Spleen (tissue), 11 donors: ENCODE data around the gene ZNF618. TPM values are rescaled to one million over a fixed set of nuclear protein-coding genes. Genes with fewer than 3 reads are reported as not detected.

Experiments
- DNase-seq: peaks from one replicate; pipeline ENCODE4 v3.0.0-alpha.2; 2020
- H3K27ac ChIP-seq, 8 donors: fragments of 200-600 bp; sonication (generic) in 7 of 8; 1 replicate in 4 of 8; 2 replicates in 4 of 8; pipeline versions ENCODE4 v1.5.0 to v1.8.0; 2016 to 2021; ENCODE audit warnings: inconsistent platforms in 4 of 8, mild to moderate bottlenecking in 4 of 8, moderate library complexity in 1 of 8
- H3K27me3 ChIP-seq, 7 donors: fragments of 200-600 bp; sonication (generic) in 6 of 7; replicated peaks in 1 of 7; 1 replicate in 4 of 7; 2 replicates in 3 of 7; pipeline versions ENCODE4 v1.5.0 to v1.8.0; 2016 to 2021; ENCODE audit warnings: inconsistent platforms in 3 of 7, mild to moderate bottlenecking in 1 of 7
- H3K36me3 ChIP-seq, 6 donors: fragments of 200-600 bp; sonication (generic) in 5 of 6; 1 replicate in 4 of 6; 2 replicates in 2 of 6; pipeline versions ENCODE4 v1.5.0 to v1.8.0; 2016 to 2021; ENCODE audit warnings: inconsistent platforms in 2 of 6
- H3K4me1 ChIP-seq, 6 donors: fragments of 200-600 bp; sonication (generic) in 5 of 6; 1 replicate in 3 of 6; 2 replicates in 3 of 6; pipeline versions ENCODE4 v1.5.0 to v1.8.0; 2016 to 2021; ENCODE audit warnings: inconsistent platforms in 3 of 6
- H3K4me3 ChIP-seq, 8 donors: fragments of 200-600 bp; sonication (generic) in 7 of 8; 1 replicate in 4 of 8; 2 replicates in 4 of 8; pipeline versions ENCODE4 v1.5.0 to v1.8.0; 2016 to 2021; ENCODE audit warnings: inconsistent platforms in 4 of 8, mild to moderate bottlenecking in 4 of 8, moderate library complexity in 2 of 8
- H3K9me3 ChIP-seq, 8 donors: fragments of 200-600 bp; sonication (generic) in 7 of 8; 1 replicate in 4 of 8; 2 replicates in 4 of 8; pipeline versions ENCODE4 v1.5.0 to v1.8.0; 2016 to 2021; ENCODE audit warnings: inconsistent platforms in 4 of 8
- POLR2A ChIP-seq, 3 donors: fragments of 450-650 bp; IDR thresholded peaks; one replicate each; pipeline ENCODE4 v1.5.1; 2017; ENCODE audit warnings: antibody characterized with exemption in 3 of 3, mild to moderate bottlenecking in 1 of 3
- POLR2AphosphoS5 ChIP-seq, 3 donors: sonication (generic); formaldehyde crosslinking; IDR thresholded peaks; one replicate each; pipeline ENCODE4 v1.5.1; 2017; ENCODE audit warnings: antibody characterized with exemption in 3 of 3
- WGBS, 5 donors: extraction: QIAGEN DNeasy Blood & Tissue Kit in 3 of 5; methylation state at CpG; one replicate each; pipeline versions ENCODE4 v1.1.5 to v1.1.7; 2013 to 2018; 5-methylcytosine and 5-hydroxymethylcytosine counted together
- intact Hi-C: fragments of 100-400 bp; cut with DNase I; formaldehyde crosslinking; loops from one replicate; pipeline ENCODE4 v1.15.0; 2023; ENCODE audit warnings: low total_unique reads
- polyA plus RNA-seq, 3 donors: library from polyadenylated mRNA; stranded (reverse); fragments of 200-250 nt; gene quantifications; one replicate each; pipeline ENCODE4 v1.2.1, GENCODE V29; 2013
- total RNA-seq, 7 donors: library from RNA; depleted of rRNA in 3 of 7; stranded (reverse); fragments of >200 nt in 3 of 7; fragmentation: NEBNext Ultra II Directional in 4 of 7; extraction: Animal tissue kit (Norgen Biotek cat#: 25700) in 4 of 7; gene quantifications; one replicate each; pipeline versions ENCODE4 v1.1.0 to v1.2.1, GENCODE V29; 2016 to 2021
- TF ChIP-seq, protein P1 (sequence below), 11 experiments: fragments of 200-600 bp in 7 of 11; fragments of 450-650 bp in 4 of 11; sonication (generic) in 4 of 11; IDR thresholded peaks in 8 of 11; conservative IDR thresholded peaks in 3 of 11; 1 replicate in 7 of 11; 2 replicates in 4 of 11; pipeline versions ENCODE4 v1.4.0 to v1.8.0; 2016 to 2021; ENCODE audit warnings: antibody characterized with exemption in 11 of 11, inconsistent platforms in 4 of 11, mild to moderate bottlenecking in 1 of 11
- donor health status: healthy with polysubstance abuse.
- donor health status: DM: no; HTN: no; CAD: no; lungs with moderate emphysema.
- donor health status: DM: no; HTN: no; CAD: no.
- donor health status: Bipolar disorder and iron deficiency.
- donor health status: healthy.
- donor health status: DM: no; HTN: no; CAD: no.
- donor health status: DM: yes; HTN: yes; CAD: no.

The ZNF618 gene
- total and polyA plus RNA-seq, 10 donors, result 0.58 to 14.8 (median 8.4) TPM

DNA sequence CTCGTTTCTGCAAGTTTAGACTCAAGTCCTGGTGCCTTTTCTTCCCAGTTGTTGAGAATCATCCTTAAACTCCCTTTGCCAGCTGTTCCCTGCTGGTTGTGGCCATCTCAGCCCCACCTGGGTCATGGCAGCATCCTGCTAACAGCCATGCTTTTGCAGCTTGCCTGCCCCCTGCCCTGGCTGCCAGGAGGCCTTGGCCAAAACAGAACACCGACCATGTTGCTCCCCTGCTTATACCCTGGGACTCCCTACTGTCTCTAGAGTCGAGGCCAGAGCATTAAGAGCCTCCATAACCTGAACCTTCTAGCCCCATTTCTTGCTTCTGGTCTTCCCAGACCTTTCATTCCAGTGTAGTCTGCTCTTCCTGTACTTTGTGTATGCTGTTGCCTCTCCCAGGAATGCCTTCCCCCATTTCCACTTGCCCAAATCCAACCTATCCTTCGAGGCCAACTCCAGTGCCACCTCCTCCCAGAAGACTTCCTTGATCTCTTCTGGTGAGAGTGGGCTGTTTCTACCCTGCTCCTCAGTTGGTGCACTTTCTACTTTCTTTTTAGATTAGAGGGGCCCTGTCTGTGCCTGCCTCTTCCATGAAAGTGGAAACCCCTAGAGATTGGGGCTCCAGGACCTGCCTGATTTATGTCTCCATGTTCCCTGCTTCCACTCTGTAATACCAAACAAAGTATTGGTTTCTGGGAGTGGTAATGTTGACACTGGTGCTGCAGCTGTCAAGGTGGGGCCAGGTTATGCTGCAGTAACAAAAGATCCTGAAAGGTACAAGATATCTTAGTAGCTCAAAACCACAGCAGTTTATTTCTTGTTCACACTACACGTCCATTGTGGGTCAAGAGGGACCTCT, 113.8 kb downstream of the ZNF618 start:
- no peak overlapping the region for H3K27ac ChIP-seq
- 68 to 93% (median 81%) methylated on average over 5 of the region's 5 CpGs for WGBS, 5 donors
- H3K36me3 ChIP-seq, result peaks cover 0 to 24% (median 0%) of the 10 kb centered on the region in 6 donors
- no peak for DNase-seq
- intact Hi-C loops, result loop anchor here (10.0 kb wide), 1 partner anchor 105 kb away; no protein-coding TSS in a partner anchor
- H3K4me3 ChIP-seq, result no peak overlapping the region
- TF ChIP-seq POLR2A (IDR thresholded peaks at IDR 0.05) (no peak), POLR2AphosphoS5 (IDR thresholded peaks at IDR 0.05) (no peak)
- TF ChIP-seq, protein P1, sequence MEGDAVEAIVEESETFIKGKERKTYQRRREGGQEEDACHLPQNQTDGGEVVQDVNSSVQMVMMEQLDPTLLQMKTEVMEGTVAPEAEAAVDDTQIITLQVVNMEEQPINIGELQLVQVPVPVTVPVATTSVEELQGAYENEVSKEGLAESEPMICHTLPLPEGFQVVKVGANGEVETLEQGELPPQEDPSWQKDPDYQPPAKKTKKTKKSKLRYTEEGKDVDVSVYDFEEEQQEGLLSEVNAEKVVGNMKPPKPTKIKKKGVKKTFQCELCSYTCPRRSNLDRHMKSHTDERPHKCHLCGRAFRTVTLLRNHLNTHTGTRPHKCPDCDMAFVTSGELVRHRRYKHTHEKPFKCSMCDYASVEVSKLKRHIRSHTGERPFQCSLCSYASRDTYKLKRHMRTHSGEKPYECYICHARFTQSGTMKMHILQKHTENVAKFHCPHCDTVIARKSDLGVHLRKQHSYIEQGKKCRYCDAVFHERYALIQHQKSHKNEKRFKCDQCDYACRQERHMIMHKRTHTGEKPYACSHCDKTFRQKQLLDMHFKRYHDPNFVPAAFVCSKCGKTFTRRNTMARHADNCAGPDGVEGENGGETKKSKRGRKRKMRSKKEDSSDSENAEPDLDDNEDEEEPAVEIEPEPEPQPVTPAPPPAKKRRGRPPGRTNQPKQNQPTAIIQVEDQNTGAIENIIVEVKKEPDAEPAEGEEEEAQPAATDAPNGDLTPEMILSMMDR (IDR thresholded peaks at IDR 0.05 in 8 of 11, conservative IDR thresholded peaks at IDR 0.05 in 3 of 11), result no peak
- no peaks in the 10 kb centered on the region for H3K9me3 ChIP-seq
- H3K27me3 ChIP-seq, result no peaks in the 10 kb centered on the region
- H3K4me1 ChIP-seq, result peaks cover 28 to 47% (median 42%) of the 10 kb centered on the region in 6 donors

DNA sequence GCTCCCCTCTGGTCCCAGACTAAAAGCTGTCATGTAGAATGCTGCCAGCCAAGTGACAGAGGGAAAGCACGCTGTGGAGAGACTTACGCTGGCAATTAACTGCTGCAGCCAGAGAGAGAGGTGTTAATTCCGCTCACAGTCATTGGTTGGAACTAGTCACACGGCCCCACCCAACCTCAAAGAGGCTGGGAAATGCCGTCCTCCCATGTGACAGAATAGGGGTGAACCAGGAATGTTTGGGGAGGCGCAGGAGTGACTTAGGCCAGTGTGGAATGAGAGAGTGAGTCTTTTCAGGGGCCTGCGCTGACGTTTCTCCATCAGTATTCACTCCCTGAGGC, 114.4 kb downstream of the ZNF618 start:
- TF ChIP-seq, protein P1 (IDR thresholded peaks at IDR 0.05 in 8 of 11, conservative IDR thresholded peaks at IDR 0.05 in 3 of 11), result no peak
- no peak for TF ChIP-seq POLR2AphosphoS5 (IDR thresholded peaks at IDR 0.05)
- TF ChIP-seq POLR2A (IDR thresholded peaks at IDR 0.05), result no peak
- 74 to 85% (median 81%) methylated on average over 8 of the region's 8 CpGs for WGBS, 5 donors
- no peak for DNase-seq

DNA sequence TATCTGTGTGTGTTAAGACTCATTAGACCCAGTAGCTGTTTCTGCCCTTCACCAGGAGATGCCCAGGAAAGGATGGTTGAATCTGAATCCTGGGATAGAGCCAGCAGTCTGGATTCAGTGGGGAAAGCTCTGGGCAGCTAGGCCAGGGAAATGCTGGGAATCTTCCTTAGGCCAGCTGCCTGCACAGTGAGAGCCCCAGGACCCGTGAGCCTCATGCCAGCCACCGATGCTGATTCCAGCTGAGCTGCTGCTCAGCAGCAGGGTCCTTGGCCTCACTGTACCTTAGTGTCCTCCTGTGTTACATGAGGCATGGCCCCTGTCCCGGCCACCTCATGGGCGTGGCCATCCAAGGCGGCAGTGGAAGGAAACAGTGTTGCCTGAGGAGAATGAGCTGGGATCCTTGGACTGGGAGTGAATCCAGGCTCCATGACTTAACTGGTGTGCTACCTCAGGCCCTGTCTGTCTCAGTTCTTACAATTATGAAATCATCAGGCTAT, 114.9 kb downstream of the ZNF618 start:
- intact Hi-C loops, result loop anchor here (10.0 kb wide), 1 partner anchor 106 kb away; no protein-coding TSS in a partner anchor
- H3K27ac ChIP-seq, result no peak overlapping the region
- peak; percentile 42 for DNase-seq
- WGBS, 5 donors, result 72 to 84% (median 79%) methylated on average over 5 of the region's 5 CpGs
- no peak overlapping the region for H3K4me3 ChIP-seq
- no peaks in the 10 kb centered on the region for H3K27me3 ChIP-seq
- H3K36me3 ChIP-seq, result peaks cover 0 to 24% (median 0%) of the 10 kb centered on the region in 6 donors
- peaks cover 31 to 55% (median 44%) of the 10 kb centered on the region in 6 donors for H3K4me1 ChIP-seq
- no peak for TF ChIP-seq POLR2AphosphoS5 (IDR thresholded peaks at IDR 0.05)
- TF ChIP-seq POLR2A (IDR thresholded peaks at IDR 0.05), result no peak
- TF ChIP-seq, protein P1 (IDR thresholded peaks at IDR 0.05 in 8 of 11, conservative IDR thresholded peaks at IDR 0.05 in 3 of 11), result no peak
- H3K9me3 ChIP-seq, result no peaks in the 10 kb centered on the region

More for the DNA sequence above, 114.4 kb downstream of the ZNF618 start:
- H3K27ac ChIP-seq, result no peak overlapping the region
- H3K9me3 ChIP-seq, result no peaks in the 10 kb centered on the region
- intact Hi-C loops, result loop anchor here (10.0 kb wide), 1 partner anchor 106 kb away; no protein-coding TSS in a partner anchor
- H3K36me3 ChIP-seq, result peaks cover 0 to 24% (median 0%) of the 10 kb centered on the region in 6 donors
- H3K4me1 ChIP-seq, result peaks cover 31 to 50% (median 44%) of the 10 kb centered on the region in 6 donors
- no peak overlapping the region for H3K4me3 ChIP-seq
- H3K27me3 ChIP-seq, result no peaks in the 10 kb centered on the region

DNA sequence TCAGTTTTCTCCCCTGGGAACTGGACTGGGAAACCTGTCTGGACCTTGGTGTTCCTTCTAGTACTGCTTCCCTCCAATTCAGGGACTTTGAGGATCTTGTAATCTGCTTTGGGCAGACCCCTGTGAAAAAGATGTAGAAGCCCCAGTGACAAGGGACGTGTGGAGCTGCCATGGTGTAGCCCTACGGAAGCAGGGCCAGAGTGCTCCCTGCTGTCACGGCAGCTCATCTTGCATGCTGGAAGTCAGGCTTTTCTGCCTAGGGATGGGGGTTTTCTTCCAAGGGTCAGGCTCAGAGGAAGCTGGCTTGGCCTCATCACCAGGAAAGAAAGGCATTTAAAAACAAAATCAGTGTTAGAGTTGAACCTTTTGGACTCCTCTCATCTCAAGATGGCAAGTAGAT, 115.6 kb downstream of the ZNF618 start:
- peak; percentile 52 for DNase-seq

More for the DNA sequence above, 115.6 kb downstream of the ZNF618 start:
- Histone ChIP-seq H3K27ac (peak overlapping the region in 1 of 8 donors; percentile 40), H3K36me3 (peaks cover 0 to 24% (median 0%) of the 10 kb centered on the region in 6 donors), H3K4me1 (peaks cover 31 to 56% (median 44%) of the 10 kb centered on the region in 6 donors), H3K4me3 (no peak overlapping the region), H3K27me3 (no peaks in the 10 kb centered on the region), H3K9me3 (no peaks in the 10 kb centered on the region)
- TF ChIP-seq POLR2A (IDR thresholded peaks at IDR 0.05) (no peak), POLR2AphosphoS5 (IDR thresholded peaks at IDR 0.05) (no peak)
- TF ChIP-seq, protein P1 (IDR thresholded peaks at IDR 0.05 in 8 of 11, conservative IDR thresholded peaks at IDR 0.05 in 3 of 11), result no peak
- intact Hi-C loops, result loop anchor here (10.0 kb wide), 1 partner anchor 107 kb away; no protein-coding TSS in a partner anchor
- WGBS, 5 donors, result 72 to 91% (median 76%) methylated on average over 3 of the region's 3 CpGs
